SK-N-SH treated with all-trans-retinoic acid at 6 μM for 48 hours (cell line): ENCODE data around the gene PDGFA.

Experiments used
- ATAC-seq: fragments of 200-7000 bp; cut with Tn5 transposase; 3 replicates; pipeline ENCODE4 v1.9.1; 2020; ENCODE audit warnings: mild to moderate bottlenecking, moderate library complexity
- ARNTL ChIP-seq: fragments of 450-650 bp; formaldehyde crosslinking; IDR thresholded peaks from 2 replicates; pipeline ENCODE4 v1.5.0; 2020; ENCODE audit warnings: low read depth, mild to moderate bottlenecking, moderate library complexity, borderline replicate concordance
- CSDC2 ChIP-seq: fragments of 250-450 bp; sonication (Bioruptor Pico); IDR thresholded peaks from 2 replicates; pipeline ENCODE4 v1.5.0; 2020; ENCODE audit warnings: mild to moderate bottlenecking, moderate library complexity
- ESRRG ChIP-seq: fragments of 250-450 bp; sonication (Bioruptor Pico); IDR thresholded peaks from 2 replicates; pipeline ENCODE4 v1.6.1; 2021; ENCODE audit warnings: mild to moderate bottlenecking
- GLIS3 ChIP-seq: fragments of 250-450 bp; sonication (Bioruptor Pico); IDR thresholded peaks from 2 replicates; pipeline ENCODE4 v1.5.0; 2020; ENCODE audit warnings: mild to moderate bottlenecking, moderate library complexity
- ISL1 ChIP-seq: fragments of 250-450 bp; sonication (Bioruptor Pico); IDR thresholded peaks from 2 replicates; pipeline ENCODE4 v2.1.2; 2022; ENCODE audit warnings: mild to moderate bottlenecking, moderate library complexity
- OSR1 ChIP-seq: fragments of 250-450 bp; sonication (Bioruptor Pico); IDR thresholded peaks from 2 replicates; pipeline ENCODE4 v1.8.0; 2022; ENCODE audit warnings: moderate library complexity, mild to moderate bottlenecking, inconsistent platforms
- POU6F1 ChIP-seq: fragments of 250-450 bp; sonication (Bioruptor Pico); IDR thresholded peaks from 2 replicates; pipeline ENCODE4 v1.8.0; 2021; ENCODE audit warnings: low read depth, mild to moderate bottlenecking, moderate library complexity, borderline replicate concordance
- PPARA ChIP-seq: fragments of 250-450 bp; sonication (Bioruptor Pico); IDR thresholded peaks from 2 replicates; pipeline ENCODE4 v1.5.0; 2020; ENCODE audit warnings: mild to moderate bottlenecking, borderline replicate concordance
- RARB ChIP-seq: fragments of 250-450 bp; sonication (Bioruptor Pico); IDR thresholded peaks from 2 replicates; pipeline ENCODE4 v1.8.0; 2021; ENCODE audit warnings: mild to moderate bottlenecking, moderate library complexity
- SNAI2 ChIP-seq: fragments of 250-450 bp; sonication (Bioruptor Pico); IDR thresholded peaks from 2 replicates; pipeline ENCODE4 v1.5.0; 2020; ENCODE audit warnings: mild to moderate bottlenecking, moderate library complexity
- TCF4 ChIP-seq: fragments of 250-450 bp; sonication (Bioruptor Pico); IDR thresholded peaks from 2 replicates; pipeline ENCODE4 v1.8.0; 2021; ENCODE audit warnings: mild to moderate bottlenecking, moderate library complexity, borderline replicate concordance
- TSHZ2 ChIP-seq: fragments of 250-450 bp; sonication (Bioruptor Pico); IDR thresholded peaks from 2 replicates; pipeline ENCODE4 v1.5.0; 2020; ENCODE audit warnings: mild to moderate bottlenecking, moderate library complexity
- ZC3H10 ChIP-seq: fragments of 250-450 bp; sonication (Bioruptor Pico); IDR thresholded peaks from 2 replicates; pipeline ENCODE4 v1.5.1; 2021; ENCODE audit warnings: mild to moderate bottlenecking, moderate library complexity
- ZFP3 ChIP-seq: fragments of 250-450 bp; sonication (Bioruptor Pico); IDR thresholded peaks from 2 replicates; pipeline ENCODE4 v1.5.0; 2020; ENCODE audit warnings: mild to moderate bottlenecking, moderate library complexity
- ZFP30 ChIP-seq: fragments of 450-650 bp; formaldehyde crosslinking; IDR thresholded peaks from 2 replicates; pipeline ENCODE4 v1.5.0; 2022; ENCODE audit warnings: mild to moderate bottlenecking, moderate library complexity
- ZNF565 ChIP-seq: fragments of 450-650 bp; formaldehyde crosslinking; conservative IDR thresholded peaks from 2 replicates; pipeline ENCODE4 v1.5.0; 2020; ENCODE audit warnings: low read depth, mild to moderate bottlenecking, moderate library complexity
- ZNF8 ChIP-seq: fragments of 450-650 bp; formaldehyde crosslinking; IDR thresholded peaks from 2 replicates; pipeline ENCODE4 v1.5.0; 2020; ENCODE audit warnings: mild to moderate bottlenecking, moderate library complexity
- TF ChIP-seq, protein P1 (sequence below): fragments of 250-450 bp; sonication (Bioruptor Pico); IDR thresholded peaks from 2 replicates; pipeline ENCODE4 v1.5.1; 2021; ENCODE audit warnings: mild to moderate bottlenecking, moderate library complexity
- TF ChIP-seq, protein P2 (sequence below): fragments of 250-450 bp; sonication (Bioruptor Pico); IDR thresholded peaks from 2 replicates; pipeline ENCODE4 v1.8.0; 2020; ENCODE audit warnings: mild to moderate bottlenecking, moderate library complexity, borderline replicate concordance

PDGFA gene

GRCh38 chr7:503575-504111 lies 16.0 kb downstream of the PDGFA start:
- ATAC-seq, result no peak
- no peak for TF ChIP-seq SNAI2
- TF ChIP-seq CSDC2 (CRISPR knock-in tag), result no peak
- TF ChIP-seq TCF4 (CRISPR knock-in tag), result no peak
- no peak for TF ChIP-seq ZNF565 (CRISPR knock-in tag)
- TF ChIP-seq GLIS3 (CRISPR knock-in tag), result no peak
- TF ChIP-seq ZFP30 (CRISPR knock-in tag), result no peak
- TF ChIP-seq PPARA (CRISPR knock-in tag), result no peak
- TF ChIP-seq TSHZ2, result no peak
- no peak for TF ChIP-seq ISL1
- no peak for TF ChIP-seq ZNF8
- TF ChIP-seq OSR1 (CRISPR knock-in tag), result no peak
- TF ChIP-seq ZC3H10, result no peak
- TF ChIP-seq, protein P1, sequence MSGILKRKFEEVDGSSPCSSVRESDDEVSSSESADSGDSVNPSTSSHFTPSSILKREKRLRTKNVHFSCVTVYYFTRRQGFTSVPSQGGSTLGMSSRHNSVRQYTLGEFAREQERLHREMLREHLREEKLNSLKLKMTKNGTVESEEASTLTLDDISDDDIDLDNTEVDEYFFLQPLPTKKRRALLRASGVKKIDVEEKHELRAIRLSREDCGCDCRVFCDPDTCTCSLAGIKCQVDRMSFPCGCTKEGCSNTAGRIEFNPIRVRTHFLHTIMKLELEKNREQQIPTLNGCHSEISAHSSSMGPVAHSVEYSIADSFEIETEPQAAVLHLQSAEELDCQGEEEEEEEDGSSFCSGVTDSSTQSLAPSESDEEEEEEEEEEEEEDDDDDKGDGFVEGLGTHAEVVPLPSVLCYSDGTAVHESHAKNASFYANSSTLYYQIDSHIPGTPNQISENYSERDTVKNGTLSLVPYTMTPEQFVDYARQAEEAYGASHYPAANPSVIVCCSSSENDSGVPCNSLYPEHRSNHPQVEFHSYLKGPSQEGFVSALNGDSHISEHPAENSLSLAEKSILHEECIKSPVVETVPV (CRISPR knock-in tag), result no peak

DNA sequence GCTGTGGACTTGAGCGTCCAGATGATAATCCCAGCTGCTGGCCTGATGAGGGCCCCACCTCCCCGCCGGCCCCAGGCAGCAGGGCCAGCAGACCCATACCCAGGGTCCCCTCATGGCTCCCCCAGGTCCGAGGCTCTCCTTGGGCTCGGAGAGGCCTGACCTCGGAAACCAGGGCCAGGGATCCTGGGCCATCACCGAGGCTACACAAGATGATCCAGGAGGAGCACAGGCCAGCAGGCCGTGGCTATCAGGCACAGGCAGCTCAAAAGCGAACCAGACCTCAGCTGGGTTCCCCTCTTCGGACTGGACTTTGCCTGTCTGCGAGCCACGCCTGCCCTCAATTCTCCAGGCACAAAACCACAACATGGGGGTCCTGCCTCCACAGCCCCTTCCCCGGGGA lies 17.4 kb downstream of the PDGFA start:
- no peak for TF ChIP-seq ZC3H10
- TF ChIP-seq RARB (CRISPR knock-in tag), result no peak
- TF ChIP-seq ARNTL (CRISPR knock-in tag), result no peak
- TF ChIP-seq POU6F1 (CRISPR knock-in tag), result no peak
- no peak for TF ChIP-seq PPARA (CRISPR knock-in tag)
- no peak for ATAC-seq

GRCh38 chr7:501526-501925 lies 18.1 kb downstream of the PDGFA start:
- TF ChIP-seq TCF4 (CRISPR knock-in tag), result no peak
- no peak for TF ChIP-seq SNAI2
- TF ChIP-seq ISL1, result no peak
- TF ChIP-seq, protein P2, sequence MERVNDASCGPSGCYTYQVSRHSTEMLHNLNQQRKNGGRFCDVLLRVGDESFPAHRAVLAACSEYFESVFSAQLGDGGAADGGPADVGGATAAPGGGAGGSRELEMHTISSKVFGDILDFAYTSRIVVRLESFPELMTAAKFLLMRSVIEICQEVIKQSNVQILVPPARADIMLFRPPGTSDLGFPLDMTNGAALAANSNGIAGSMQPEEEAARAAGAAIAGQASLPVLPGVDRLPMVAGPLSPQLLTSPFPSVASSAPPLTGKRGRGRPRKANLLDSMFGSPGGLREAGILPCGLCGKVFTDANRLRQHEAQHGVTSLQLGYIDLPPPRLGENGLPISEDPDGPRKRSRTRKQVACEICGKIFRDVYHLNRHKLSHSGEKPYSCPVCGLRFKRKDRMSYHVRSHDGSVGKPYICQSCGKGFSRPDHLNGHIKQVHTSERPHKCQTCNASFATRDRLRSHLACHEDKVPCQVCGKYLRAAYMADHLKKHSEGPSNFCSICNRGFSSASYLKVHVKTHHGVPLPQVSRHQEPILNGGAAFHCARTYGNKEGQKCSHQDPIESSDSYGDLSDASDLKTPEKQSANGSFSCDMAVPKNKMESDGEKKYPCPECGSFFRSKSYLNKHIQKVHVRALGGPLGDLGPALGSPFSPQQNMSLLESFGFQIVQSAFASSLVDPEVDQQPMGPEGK (CRISPR knock-in tag), result no peak
- TF ChIP-seq RARB (CRISPR knock-in tag), result no peak
- no peak for TF ChIP-seq ZNF8
- TF ChIP-seq ZFP30 (CRISPR knock-in tag), result no peak
- TF ChIP-seq, protein P1 (CRISPR knock-in tag), result no peak
- no peak for TF ChIP-seq ESRRG (CRISPR knock-in tag)
- no peak for TF ChIP-seq ARNTL (CRISPR knock-in tag)
- no peak for TF ChIP-seq ZC3H10
- no peak for TF ChIP-seq CSDC2 (CRISPR knock-in tag)
- no peak for TF ChIP-seq ZFP3 (CRISPR knock-in tag)
- no peak for TF ChIP-seq GLIS3 (CRISPR knock-in tag)
- no peak for TF ChIP-seq PPARA (CRISPR knock-in tag)
- ATAC-seq, result no peak
